ENCODE measurements around the gene SRMS. TPM values are rescaled to one million over a fixed set of nuclear protein-coding genes. Genes with fewer than 3 reads are reported as not detected.

The SRMS gene
- total RNA-seq, 3 donors from 2014 or later: not detected

DNA sequence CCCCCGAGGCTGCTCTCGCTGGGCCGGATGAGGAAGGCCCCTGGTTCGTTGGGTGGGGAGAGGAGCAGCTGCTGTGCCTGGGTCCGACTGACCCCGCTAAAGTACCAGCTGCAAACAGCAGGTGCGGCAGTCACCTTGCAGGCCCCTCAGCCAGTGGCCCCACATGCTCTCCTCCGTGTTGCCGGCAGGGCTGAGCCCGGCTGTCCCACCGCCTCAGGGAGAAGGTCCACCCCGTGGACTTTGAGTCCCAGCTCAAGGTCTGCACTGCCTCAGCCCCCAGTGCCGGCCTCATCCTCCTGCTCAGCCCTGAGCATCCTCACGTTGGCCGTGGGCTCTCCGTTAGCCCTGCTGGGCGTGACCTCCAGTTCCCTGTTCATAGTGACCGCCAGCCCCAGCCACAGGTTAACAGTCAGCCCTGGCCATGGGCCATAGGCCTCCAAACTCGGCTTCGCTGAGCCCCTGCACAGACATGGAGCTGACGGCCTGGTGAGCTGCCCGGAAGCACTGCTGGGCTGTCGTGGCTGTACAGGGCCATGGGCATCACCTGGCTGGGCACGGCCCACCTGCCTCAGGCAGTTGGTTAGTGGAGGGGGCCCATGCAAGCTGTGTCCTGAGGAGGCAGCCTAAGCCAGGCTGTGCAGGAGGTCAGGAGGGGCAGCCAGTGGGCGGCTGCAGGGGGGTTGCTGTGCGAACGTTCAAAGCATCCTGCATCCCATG lies 3.1 kb downstream of the SRMS start:
- Mint-ChIP-seq H3K27me3 (ENCODE audit: low read depth) (peaks cover 9% of the 10 kb centered on the region), H3K4me3 (no peak overlapping the region), H3K36me3 (ENCODE audit: insufficient read depth) (no peaks in the 10 kb centered on the region), H3K9me3 (no peaks in the 10 kb centered on the region), H3K4me1 (ENCODE audit: low read depth) (peaks cover 6% of the 10 kb centered on the region)
- no peak for ATAC-seq
- DNase-seq: no peak

DNA sequence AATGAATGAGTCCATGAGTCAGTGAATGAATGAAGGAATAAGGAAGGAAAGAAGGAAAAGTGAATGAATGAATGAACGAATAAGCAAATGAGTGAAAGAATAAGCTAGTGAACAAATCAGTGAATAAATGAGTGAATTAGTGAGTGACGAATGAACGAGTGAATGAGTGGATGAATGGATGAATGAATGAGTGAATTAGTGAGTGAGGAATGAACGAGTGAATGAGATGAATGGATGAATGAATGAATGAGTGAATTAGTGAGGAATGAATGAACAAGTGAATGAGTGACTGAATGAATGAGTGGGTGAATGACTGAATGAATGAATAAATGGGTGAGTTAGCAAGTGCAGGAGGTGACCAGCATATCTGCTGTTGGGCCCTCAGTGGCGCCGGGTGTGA lies 3.8 kb downstream of the SRMS start:
- H3K4me1 Mint-ChIP-seq (ENCODE audit: low read depth): peaks cover 9% of the 10 kb centered on the region
- H3K9me3 Mint-ChIP-seq: no peaks in the 10 kb centered on the region
- H3K4me3 Mint-ChIP-seq: no peak overlapping the region
- peaks cover 7% of the 10 kb centered on the region for H3K27me3 Mint-ChIP-seq (ENCODE audit: low read depth)
- DNase-seq: no peak
- no peak for ATAC-seq
- H3K36me3 Mint-ChIP-seq (ENCODE audit: insufficient read depth): no peaks in the 10 kb centered on the region

DNA sequence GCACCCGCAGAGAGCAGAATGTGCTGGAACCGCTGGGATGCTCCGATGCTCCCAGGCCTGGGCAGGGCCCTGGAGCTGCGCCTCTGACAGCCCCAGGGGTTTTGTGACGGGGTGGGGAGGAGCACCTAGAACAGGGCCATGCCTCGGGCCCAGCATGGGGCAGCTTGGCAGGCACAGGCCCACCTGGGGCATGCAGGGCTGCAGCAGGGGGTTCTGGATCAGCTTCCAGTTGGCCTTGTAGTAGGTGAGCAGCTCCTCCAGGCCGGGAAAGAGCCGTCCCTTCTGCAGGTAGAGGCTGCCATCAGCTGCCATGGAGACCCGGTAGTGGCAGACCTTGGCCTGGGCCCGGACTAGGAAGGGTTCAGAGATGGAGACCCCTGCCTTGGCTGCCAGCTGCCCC lies 4.4 kb downstream of the SRMS start:
- ATAC-seq: no peak

DNA sequence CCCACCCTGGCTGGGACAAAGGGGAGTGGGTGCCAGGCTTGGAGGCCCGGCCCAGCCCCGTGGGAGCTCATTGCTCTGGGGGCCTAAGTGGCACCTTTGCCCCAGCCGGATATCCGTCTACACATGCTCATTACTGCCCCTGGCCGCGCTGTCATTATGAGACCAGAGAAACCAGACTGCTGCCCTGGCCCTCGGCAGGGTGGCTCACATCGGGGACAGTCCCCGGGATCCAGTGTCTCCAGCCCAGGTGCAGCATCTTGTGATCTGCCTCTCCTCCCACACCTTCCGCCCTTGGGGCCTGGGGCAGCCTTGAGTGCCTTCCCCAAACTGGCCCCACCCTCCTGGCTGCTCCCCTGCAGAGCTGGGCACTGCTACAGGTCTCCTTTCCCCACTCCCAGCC lies 4.9 kb downstream of the SRMS start:
- Mint-ChIP-seq H3K4me3 (no peak overlapping the region), H3K36me3 (ENCODE audit: insufficient read depth) (no peaks in the 10 kb centered on the region), H3K4me1 (ENCODE audit: low read depth) (peaks cover 13% of the 10 kb centered on the region), H3K9me3 (no peaks in the 10 kb centered on the region), H3K27me3 (ENCODE audit: low read depth) (peaks cover 7% of the 10 kb centered on the region)
- no peak for DNase-seq
- ATAC-seq: no peak

More for the DNA sequence above, 4.4 kb downstream of the SRMS start:
- no peak for DNase-seq
- no peaks in the 10 kb centered on the region for H3K36me3 Mint-ChIP-seq (ENCODE audit: insufficient read depth)
- no peak overlapping the region for H3K4me3 Mint-ChIP-seq
- H3K9me3 Mint-ChIP-seq: no peaks in the 10 kb centered on the region
- peaks cover 11% of the 10 kb centered on the region for H3K4me1 Mint-ChIP-seq (ENCODE audit: low read depth)
- peaks cover 7% of the 10 kb centered on the region for H3K27me3 Mint-ChIP-seq (ENCODE audit: low read depth)

DNA sequence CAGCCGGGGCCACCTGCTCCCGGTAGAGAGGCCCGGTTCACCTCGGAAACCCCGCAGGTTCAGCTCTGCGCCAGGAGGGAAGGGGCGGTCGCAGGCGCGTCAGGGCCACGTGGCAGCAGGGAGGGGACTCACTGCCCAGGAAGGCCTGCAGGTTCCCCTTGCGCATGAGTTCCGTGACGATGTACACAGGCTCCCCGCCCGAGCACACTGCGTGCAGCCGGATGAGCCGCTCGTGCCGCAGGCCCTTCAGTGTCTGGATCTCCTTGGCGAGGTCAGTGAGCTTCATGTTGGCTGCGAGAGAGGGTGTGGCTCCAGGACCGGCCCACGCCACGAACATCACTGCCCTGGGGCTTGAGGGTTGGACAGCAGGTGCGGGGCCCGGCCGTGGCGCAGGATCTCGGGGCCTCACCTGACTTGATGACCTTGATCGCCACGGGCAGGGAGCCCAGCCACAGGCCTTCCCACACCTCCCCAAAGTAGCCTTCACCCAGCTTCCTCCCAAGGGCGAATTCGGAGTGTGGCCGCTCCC lies 5.5 kb downstream of the SRMS start:
- H3K9me3 Mint-ChIP-seq: no peaks in the 10 kb centered on the region
- ATAC-seq (no peak), DNase-seq (no peak)

DNA sequence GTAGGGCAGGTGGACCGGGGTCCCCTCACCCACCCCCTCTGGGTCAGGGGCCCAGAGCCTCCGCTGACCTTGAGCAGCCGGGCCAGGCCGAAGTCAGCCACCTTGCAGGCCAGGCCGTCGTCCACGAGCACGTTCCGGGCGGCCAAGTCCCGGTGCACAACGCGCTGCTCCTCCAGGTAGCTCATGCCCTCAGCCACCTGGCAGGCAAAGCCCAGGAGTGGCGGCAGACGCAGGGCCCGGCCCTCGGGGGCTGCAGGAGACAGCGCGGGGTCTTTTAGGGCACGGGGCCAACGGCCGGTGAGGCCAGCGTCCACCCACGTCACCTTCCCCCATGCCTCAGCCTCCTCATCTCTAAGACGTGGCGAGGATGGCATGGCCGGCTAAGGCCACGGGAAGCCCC lies 6.2 kb downstream of the SRMS start:
- ATAC-seq: no peak
- no peak for DNase-seq
- peaks cover 3% of the 10 kb centered on the region for H3K27me3 Mint-ChIP-seq (ENCODE audit: low read depth)
- no peaks in the 10 kb centered on the region for H3K9me3 Mint-ChIP-seq
- H3K4me1 Mint-ChIP-seq (ENCODE audit: low read depth): peaks cover 15% of the 10 kb centered on the region
- H3K36me3 Mint-ChIP-seq (ENCODE audit: insufficient read depth): no peaks in the 10 kb centered on the region
- no peak overlapping the region for H3K4me3 Mint-ChIP-seq

More for the DNA sequence above, 5.5 kb downstream of the SRMS start:
- peaks cover 7% of the 10 kb centered on the region for H3K27me3 Mint-ChIP-seq (ENCODE audit: low read depth)
- H3K4me3 Mint-ChIP-seq: no peak overlapping the region
- H3K4me1 Mint-ChIP-seq (ENCODE audit: low read depth): peaks cover 13% of the 10 kb centered on the region
- no peaks in the 10 kb centered on the region for H3K36me3 Mint-ChIP-seq (ENCODE audit: insufficient read depth)

DNA sequence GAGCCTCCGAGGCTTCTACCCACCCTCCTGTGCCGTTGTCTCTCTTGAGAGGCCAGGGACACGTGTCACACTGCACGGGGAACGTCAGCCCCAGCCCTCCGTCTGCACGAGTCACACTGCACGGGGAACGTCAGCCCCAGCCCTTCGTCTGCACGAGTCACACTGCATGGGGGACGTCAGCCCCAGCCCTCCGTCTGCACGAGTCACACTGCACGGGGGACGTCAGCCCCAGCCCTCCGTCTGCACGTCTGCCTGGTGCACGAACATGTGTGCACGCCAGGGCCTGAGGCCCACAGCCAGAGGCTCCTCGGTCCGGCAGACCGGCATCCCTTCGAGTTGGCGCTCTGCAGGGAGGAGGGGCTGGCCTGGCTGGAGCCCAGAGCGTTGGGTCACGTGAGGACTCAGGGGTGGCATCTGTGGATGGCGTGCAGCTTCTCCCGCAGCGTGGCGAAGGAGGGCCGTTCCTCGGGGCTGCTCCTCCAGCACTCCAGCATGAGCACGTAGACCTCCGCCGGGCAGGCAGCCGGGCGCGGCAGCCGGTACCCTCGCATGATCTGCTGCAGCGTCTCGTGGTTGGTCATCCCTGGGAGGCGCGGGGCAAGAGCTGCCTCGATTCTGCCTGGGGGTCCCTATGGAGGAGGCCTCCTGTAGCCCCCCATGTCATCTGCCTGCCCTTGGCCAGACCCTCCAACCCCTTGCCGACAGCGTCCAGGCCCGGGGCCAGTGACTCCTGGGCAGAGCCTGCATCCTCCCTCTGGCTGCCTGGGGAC lies 6.9 kb downstream of the SRMS start:
- Mint-ChIP-seq H3K36me3 (ENCODE audit: insufficient read depth) (no peaks in the 10 kb centered on the region), H3K9me3 (no peaks in the 10 kb centered on the region), H3K4me1 (ENCODE audit: low read depth) (peaks cover 17% of the 10 kb centered on the region), H3K27me3 (ENCODE audit: low read depth) (peaks cover 3% of the 10 kb centered on the region), H3K4me3 (no peak overlapping the region)
- ATAC-seq (no peak), DNase-seq (no peak)

DNA sequence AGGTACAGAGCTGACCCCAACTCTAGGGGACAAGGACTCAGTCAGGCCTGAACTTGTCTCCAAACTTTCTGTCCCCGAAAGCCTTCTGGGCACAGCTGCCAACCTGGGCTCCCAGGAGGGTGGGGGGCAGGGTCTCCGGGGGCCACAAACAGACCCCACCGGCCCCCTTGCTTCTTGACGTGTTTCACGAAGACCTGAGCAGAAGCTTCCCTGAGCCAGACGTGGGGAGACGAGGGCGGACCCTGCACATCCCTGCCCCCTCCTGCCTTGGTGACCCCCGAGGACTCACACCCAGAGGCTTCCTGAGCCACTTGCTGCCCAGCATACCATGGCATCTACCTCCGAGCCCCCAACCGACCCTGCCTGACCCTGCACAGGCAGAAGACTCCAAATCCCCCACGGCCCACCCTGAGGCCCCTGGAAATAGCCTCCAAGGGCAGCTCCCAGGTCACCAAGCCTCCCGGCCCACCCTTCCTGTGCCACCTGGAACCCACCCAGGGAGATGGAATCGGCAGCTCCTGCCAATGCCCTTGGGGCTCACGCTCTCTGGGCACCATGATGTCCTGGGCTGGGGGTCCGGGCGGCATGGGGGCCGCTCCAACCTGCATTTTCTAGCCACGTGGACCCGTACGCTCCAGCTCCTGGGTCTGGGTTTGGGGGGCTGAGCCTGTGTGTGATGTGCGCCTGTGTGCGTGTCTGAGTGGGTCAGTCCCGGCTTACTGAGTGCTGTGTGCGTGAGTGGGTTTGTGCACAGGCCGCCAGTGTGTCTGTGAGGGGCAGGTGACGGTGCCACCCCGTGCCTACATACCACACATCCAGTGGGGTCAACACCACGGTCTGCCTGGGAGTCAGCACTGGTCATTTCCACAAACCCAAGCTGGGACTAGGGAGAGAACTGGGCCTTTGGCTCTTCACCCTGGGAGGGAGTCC lies 7.8 kb downstream of the SRMS start:
- Mint-ChIP-seq H3K27me3 (ENCODE audit: low read depth) (no peaks in the 10 kb centered on the region), H3K9me3 (no peaks in the 10 kb centered on the region), H3K4me3 (no peak overlapping the region), H3K36me3 (ENCODE audit: insufficient read depth) (no peaks in the 10 kb centered on the region), H3K4me1 (ENCODE audit: low read depth) (peaks cover 15% of the 10 kb centered on the region)
- DNase-seq (no peak), ATAC-seq (no peak)

DNA sequence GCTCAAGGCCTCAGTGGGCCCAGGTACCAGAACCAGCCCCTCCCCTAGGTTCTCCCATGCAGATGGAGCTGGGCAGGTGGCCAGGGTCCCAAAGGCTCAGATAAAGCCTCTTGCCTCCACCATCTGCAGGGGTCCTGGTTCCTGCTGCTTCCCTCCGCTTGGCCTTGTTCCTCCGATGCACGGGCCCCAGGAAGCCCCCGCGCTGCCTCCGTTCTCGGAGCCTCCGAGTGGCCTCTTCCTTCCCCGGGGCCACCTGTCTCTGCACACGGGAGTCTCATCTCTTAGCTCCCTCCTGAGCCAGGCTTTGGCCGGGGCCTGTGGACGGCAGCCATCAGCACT lies 8.5 kb downstream of the SRMS start:
- ATAC-seq (no peak), DNase-seq (no peak)
- H3K4me1 Mint-ChIP-seq (ENCODE audit: low read depth): peaks cover 15% of the 10 kb centered on the region
- H3K4me3 Mint-ChIP-seq: no peak overlapping the region
- no peaks in the 10 kb centered on the region for H3K36me3 Mint-ChIP-seq (ENCODE audit: insufficient read depth)
- H3K27me3 Mint-ChIP-seq (ENCODE audit: low read depth): no peaks in the 10 kb centered on the region
- H3K9me3 Mint-ChIP-seq: no peaks in the 10 kb centered on the region

DNA sequence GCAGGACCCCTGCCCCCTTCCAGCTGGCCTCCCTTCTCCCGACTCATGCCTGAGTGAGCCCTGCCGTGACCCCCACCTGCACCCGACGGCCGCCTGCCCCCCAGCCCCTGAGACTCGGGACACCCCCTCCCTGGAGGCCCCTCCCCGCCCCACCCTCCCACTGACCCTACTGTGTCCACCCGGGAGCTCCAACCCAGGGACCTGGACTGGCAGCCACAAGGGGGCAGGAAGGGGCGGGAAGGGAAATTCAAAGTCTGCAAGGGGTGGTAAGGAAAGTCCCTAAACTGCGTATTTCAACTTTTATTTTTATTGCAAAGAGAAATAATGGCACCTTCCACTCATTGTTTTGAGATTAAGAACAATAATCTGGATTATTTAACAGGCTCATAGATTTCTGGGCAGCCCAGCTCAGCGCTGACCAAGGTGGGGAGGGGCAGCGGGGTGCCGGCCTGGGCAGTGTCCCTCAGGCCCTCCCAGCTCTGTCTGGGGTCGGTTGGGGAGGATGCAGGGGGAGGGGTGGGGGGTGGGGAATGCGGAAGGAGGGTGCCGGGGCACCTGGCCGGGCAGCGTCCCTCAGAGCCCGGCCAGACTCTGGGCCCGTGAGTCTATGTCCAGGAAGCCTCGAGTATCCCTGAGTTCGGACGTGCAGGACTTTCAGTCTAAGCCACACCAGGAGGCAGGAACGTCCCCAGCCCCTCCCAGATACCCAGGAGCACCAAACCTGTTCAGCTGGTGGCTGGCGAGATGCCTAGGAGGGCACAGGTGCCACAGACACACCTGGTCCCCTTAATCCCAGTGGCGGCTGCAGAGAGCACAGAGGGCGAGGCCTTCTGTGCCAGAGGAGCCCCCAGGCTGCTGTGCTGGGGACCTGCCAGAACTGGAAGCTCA lies 9.1 kb downstream of the SRMS start:
- peak in 1 of 2 donors; percentile 7 for ATAC-seq
- Mint-ChIP-seq H3K4me3 (peak overlapping the region; percentile 64), H3K9me3 (no peaks in the 10 kb centered on the region), H3K4me1 (ENCODE audit: low read depth) (peaks cover 13% of the 10 kb centered on the region), H3K36me3 (ENCODE audit: insufficient read depth) (no peaks in the 10 kb centered on the region), H3K27me3 (ENCODE audit: low read depth) (no peaks in the 10 kb centered on the region)
- no peak for DNase-seq

DNA sequence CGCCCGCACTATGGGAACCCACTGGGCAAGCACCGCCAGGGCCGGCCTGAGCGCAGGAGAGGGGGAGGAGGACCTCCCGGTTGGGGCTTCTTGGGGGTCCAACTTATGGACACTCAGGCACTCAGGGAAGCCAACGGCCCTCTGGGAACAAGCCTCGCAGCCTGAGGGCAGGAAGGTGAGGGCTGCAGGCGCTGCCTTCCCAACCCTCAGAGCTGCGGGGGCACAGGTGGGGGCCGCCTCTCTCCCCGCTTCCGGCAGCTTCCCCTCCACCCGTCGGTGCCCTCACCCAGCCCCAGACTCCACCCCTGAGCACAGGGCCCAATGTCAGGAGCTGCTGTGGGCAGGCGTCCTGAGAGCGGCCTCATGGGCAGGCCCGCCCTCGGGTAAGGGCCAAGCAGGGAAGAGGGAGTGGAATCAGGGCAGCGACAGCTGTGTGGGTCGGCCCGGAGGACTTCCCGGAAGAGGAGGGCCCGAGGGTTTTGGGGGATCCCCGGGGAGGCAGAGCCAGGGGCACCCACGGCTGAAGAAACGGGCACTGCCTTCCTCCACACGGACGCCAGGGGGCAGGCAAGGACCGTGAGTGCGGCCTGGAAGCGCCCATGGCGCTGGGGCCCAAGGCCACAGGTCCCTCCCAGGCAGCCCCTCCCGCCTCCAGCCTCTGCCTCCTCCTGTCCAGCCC lies 9.9 kb downstream of the SRMS start:
- peak overlapping the region; percentile 64 for H3K4me3 Mint-ChIP-seq

DNA sequence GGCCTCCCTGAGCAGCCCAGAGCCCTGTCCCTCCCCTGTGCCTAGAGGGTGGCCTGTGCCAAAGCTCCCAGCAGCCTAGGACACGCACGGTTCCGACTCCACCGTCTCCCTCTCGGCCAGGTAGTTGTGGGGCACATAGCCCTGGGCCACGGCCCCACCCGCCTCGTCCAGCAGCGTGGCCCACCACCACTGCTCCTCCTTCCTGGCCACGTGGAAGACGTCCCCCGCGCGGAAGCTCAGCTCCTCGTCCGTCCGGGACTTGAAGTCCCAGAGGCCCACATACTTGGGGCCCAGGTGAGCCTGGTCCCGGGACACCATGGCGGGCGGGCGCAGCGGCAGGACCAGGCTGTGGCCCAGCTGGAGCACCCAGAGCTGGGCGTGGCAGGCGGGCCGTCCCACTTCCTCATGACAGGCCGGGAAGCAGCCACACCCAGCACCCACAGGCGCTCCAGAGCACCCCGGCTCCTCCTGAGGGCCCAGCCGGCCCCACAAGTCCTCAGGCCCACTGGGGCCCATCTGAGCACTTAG lies 10.5 kb downstream of the SRMS start, which contains the start of gene PTK6:
Gene PTK6, minus strand, starts transcription at position 380 of the 528 bp plus-strand sequence. Its CDS starts 62 bp downstream, at position 318.
- H3K9me3 Mint-ChIP-seq: no peaks in the 10 kb centered on the region
- no peaks in the 10 kb centered on the region for H3K36me3 Mint-ChIP-seq (ENCODE audit: insufficient read depth)
- ATAC-seq (peak; percentile 9 to 19), DNase-seq (no peak)
- no peaks in the 10 kb centered on the region for H3K27me3 Mint-ChIP-seq (ENCODE audit: low read depth)
- H3K4me1 Mint-ChIP-seq (ENCODE audit: low read depth): peaks cover 13% of the 10 kb centered on the region
- peak within 1 kb of the TSS; percentile 64 for H3K4me3 Mint-ChIP-seq

More for the DNA sequence above, 9.9 kb downstream of the SRMS start:
- Mint-ChIP-seq H3K4me1 (ENCODE audit: low read depth) (peaks cover 13% of the 10 kb centered on the region), H3K27me3 (ENCODE audit: low read depth) (no peaks in the 10 kb centered on the region), H3K9me3 (no peaks in the 10 kb centered on the region), H3K36me3 (ENCODE audit: insufficient read depth) (no peaks in the 10 kb centered on the region)
- ATAC-seq (peak; percentile 94), DNase-seq (peak; percentile 91)
